ENCODE data around the gene ZNF865. TPM values are rescaled to one million over a fixed set of nuclear protein-coding genes. Genes with fewer than 3 reads are reported as not detected.

The ZNF865 gene
- total and polyA plus RNA-seq, 10 of the 15 experiments (the other 5 are each of a cell fraction or from before 2014, with no cell fraction given) = 0.02 to 18.3 (median 0.90) TPM

GRCh38 chr19:55621673-55622231 lies 16.3 kb downstream of the ZNF865 start (continued):
- no peak for TF ChIP-seq NKRF (conservative IDR thresholded peaks at IDR 0.05)
- no peak for TF ChIP-seq LARP7 (IDR thresholded peaks at IDR 0.05)

GRCh38 chr19:55622242-55622969 lies 17.0 kb downstream of the ZNF865 start:
- ATAC-seq (no peak), FAIRE-seq (no peak), DNase-seq (ENCODE audit: low read depth, low spot score) (no peak)
- H3K27me3 ChIP-seq (replicated peaks in 1 of 2; ENCODE audit: control insufficient read depth in 2 of 2, insufficient read depth in 2 of 2, low read length in 1 of 2) = no peaks in the 10 kb centered on the region
- H3K9ac ChIP-seq (ENCODE audit: control insufficient read depth, insufficient read depth, low read length) = no peak overlapping the region
- 97% methylated on average over 30 of the region's 40 CpGs for whole genome bisulfite sequencing (ENCODE audit: insufficient coverage, insufficient replicate concordance, low lambda C conversion rate, missing lambda C conversion rate)
- BruUV-seq (replicated peaks) = no TSS peak
- H4K20me1 ChIP-seq (ENCODE audit: control insufficient read depth, insufficient read depth) = no peaks in the 10 kb centered on the region
- SMC1A ChIA-PET (ENCODE audit: uncharacterized antibody, unreplicated experiment) = no interaction called here
- no peak overlapping the region for H3K4me2 ChIP-seq (ENCODE audit: control insufficient read depth, insufficient read depth)
- H2AFZ ChIP-seq (ENCODE audit: control insufficient read depth, low read depth, low read length) = no peak overlapping the region
- H3K27ac ChIP-seq (ENCODE audit: control insufficient read depth, insufficient read depth) = no peak overlapping the region
- H3K4me3 ChIP-seq = no peak overlapping the region
- in situ Hi-C loops (cut with MboI) = no loop called here
- no peaks in the 10 kb centered on the region for H3K79me2 ChIP-seq (ENCODE audit: control insufficient read depth, insufficient read depth, low read length)
- peaks cover 9% of the 10 kb centered on the region; the same call in 1 of the 2 replicates for H3K4me1 ChIP-seq (ENCODE audit: control insufficient read depth, insufficient read depth, low read length)
- POLR2A ChIA-PET = no interaction called here
- H3K9me3 ChIP-seq (replicated peaks; ENCODE audit: control insufficient read depth, insufficient read depth, low read length) = no peaks in the 10 kb centered on the region; the same call in 2 of the 3 replicates
- H3K36me3 ChIP-seq (ENCODE audit: control insufficient read depth in 2 of 2, insufficient read depth in 2 of 2, low read length in 1 of 2) = peaks cover 0 to 2% of the 10 kb centered on the region in 2 experiments; a peak in 2 of 4 replicates
- RAD21 ChIA-PET (ENCODE audit: unreplicated experiment) = interaction anchor here (1.0 kb wide), 1 partner anchor 17 kb away, joined by 3 read pairs; the partner anchor contains the start of gene ZNF865
- CTCF ChIA-PET = interaction anchor here (7.9 kb wide), 1 partner anchor 17 kb away, joined by 76 read pairs; the partner anchor contains the start of gene ZNF865
- intact Hi-C loops (cut with micrococcal nuclease; ENCODE audit: unreplicated experiment) = no loop called here
- TF ChIP-seq KLF5 (IDR thresholded peaks at IDR 0.05; ENCODE audit: partially characterized antibody) (no peak), TAF1 (IDR thresholded peaks at IDR 0.05; ENCODE audit: borderline replicate concordance, low read depth, low read length) (no peak), IKZF1 (conservative IDR thresholded peaks at IDR 0.05) (no peak), NFYB (IDR thresholded peaks at IDR 0.05; ENCODE audit: insufficient read depth, low read depth, low read length) (no peak), TBL1XR1 (IDR thresholded peaks at IDR 0.05; ENCODE audit: low read depth, low read length) (no peak), ZNF592 (IDR thresholded peaks at IDR 0.05) (no peak), NFIC (IDR thresholded peaks at IDR 0.05; ENCODE audit: low read depth, low read length) (no peak), CEBPZ (IDR thresholded peaks at IDR 0.05; ENCODE audit: low read depth, low read length) (no peak), BACH1 (IDR thresholded peaks at IDR 0.05; ENCODE audit: borderline replicate concordance) (no peak), STAT1 (conservative IDR thresholded peaks at IDR 0.05) (no peak)
